Measurements from ENCODE around the gene DCHS2.

DNA sequence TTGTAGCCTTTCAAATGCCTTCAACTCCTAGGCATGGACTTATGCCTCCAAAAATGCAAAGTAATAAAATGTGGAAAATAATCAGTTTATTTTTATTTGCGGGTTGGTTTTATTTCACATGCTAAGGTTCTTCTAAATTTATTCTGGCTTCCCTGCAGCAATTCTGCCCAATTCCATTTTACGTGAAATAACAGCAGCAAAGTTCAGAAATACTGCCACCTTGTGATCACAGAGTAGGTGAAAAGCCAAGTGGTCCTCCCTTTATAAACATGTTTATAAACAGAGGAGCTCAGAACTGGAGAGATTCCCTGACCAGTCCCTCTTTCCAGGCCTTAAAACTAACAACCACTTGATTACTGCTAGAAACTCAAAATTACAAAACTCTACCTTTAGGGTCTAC, 14.7 kb upstream of the DCHS2 start:
- TF ChIP-seq, protein P1, sequence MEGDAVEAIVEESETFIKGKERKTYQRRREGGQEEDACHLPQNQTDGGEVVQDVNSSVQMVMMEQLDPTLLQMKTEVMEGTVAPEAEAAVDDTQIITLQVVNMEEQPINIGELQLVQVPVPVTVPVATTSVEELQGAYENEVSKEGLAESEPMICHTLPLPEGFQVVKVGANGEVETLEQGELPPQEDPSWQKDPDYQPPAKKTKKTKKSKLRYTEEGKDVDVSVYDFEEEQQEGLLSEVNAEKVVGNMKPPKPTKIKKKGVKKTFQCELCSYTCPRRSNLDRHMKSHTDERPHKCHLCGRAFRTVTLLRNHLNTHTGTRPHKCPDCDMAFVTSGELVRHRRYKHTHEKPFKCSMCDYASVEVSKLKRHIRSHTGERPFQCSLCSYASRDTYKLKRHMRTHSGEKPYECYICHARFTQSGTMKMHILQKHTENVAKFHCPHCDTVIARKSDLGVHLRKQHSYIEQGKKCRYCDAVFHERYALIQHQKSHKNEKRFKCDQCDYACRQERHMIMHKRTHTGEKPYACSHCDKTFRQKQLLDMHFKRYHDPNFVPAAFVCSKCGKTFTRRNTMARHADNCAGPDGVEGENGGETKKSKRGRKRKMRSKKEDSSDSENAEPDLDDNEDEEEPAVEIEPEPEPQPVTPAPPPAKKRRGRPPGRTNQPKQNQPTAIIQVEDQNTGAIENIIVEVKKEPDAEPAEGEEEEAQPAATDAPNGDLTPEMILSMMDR (conservative IDR thresholded peaks at IDR 0.05; ENCODE audit: low read depth in 2 of 2), result peak; percentile 72 to 81
- TF ChIP-seq EZH2phosphoT487 (IDR thresholded peaks at IDR 0.05; ENCODE audit: unreplicated experiment) (no peak), ZNF331 (CRISPR knock-in tag; IDR thresholded peaks at IDR 0.05; ENCODE audit: low read depth) (no peak), EZH2 (IDR thresholded peaks at IDR 0.05; ENCODE audit: low read depth, unreplicated experiment) (no peak), POLR2AphosphoS5 (IDR thresholded peaks at IDR 0.05; ENCODE audit: low read depth) (no peak), CREB1 (CRISPR knock-in tag; IDR thresholded peaks at IDR 0.05; ENCODE audit: low read depth) (no peak), ZNF114 (CRISPR knock-in tag; IDR thresholded peaks at IDR 0.05) (no peak), REST (IDR thresholded peaks at IDR 0.05; ENCODE audit: unreplicated experiment) (no peak)

Measured in GM23338 (cell line).